ENCODE data around the gene RPS14.

DNA sequence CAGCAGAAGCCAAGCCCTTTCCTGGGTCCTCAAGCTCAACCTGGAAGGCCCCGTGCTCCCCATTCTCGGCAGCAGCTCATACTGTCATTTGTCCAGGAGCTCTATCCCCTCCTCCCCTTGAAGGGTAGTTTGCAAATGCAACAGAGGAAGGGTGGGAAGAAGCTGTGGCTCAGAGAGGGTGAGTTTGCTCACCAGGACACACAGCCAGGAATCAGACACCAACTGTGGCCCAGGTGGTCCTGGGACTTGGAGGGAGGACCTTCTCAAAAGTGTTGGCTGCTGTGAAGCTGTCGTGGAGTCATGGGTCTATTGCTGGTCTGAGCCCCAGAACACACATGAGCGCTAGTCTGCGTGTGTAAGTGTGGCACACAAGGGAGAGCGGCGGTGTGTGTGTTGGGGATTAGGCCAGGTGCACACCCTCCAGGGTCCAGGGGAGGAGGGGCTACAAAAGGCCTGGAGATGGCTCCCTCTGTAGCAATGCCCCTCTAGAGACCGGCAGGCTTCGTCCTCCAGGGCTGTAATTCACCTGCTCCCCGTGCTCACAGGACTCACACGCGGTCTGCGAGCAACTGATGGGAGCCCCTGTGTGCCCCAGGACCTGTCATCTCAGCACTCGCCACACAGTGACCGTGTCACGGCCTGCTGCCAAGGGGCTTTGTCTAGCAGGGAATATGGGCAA lies 8.2 kb upstream of the RPS14 start:
- TF ChIP-seq CTCF (IDR thresholded peaks at IDR 0.05): no peak
- TF ChIP-seq POLR2A (IDR thresholded peaks at IDR 0.05): no peak

Data from esophagus squamous epithelium (tissue), 4 donors.